ENCODE results near the gene MIPOL1.

- TF ChIP-seq, protein P1, sequence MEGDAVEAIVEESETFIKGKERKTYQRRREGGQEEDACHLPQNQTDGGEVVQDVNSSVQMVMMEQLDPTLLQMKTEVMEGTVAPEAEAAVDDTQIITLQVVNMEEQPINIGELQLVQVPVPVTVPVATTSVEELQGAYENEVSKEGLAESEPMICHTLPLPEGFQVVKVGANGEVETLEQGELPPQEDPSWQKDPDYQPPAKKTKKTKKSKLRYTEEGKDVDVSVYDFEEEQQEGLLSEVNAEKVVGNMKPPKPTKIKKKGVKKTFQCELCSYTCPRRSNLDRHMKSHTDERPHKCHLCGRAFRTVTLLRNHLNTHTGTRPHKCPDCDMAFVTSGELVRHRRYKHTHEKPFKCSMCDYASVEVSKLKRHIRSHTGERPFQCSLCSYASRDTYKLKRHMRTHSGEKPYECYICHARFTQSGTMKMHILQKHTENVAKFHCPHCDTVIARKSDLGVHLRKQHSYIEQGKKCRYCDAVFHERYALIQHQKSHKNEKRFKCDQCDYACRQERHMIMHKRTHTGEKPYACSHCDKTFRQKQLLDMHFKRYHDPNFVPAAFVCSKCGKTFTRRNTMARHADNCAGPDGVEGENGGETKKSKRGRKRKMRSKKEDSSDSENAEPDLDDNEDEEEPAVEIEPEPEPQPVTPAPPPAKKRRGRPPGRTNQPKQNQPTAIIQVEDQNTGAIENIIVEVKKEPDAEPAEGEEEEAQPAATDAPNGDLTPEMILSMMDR (IDR thresholded peaks at IDR 0.05), result no peak
- TF ChIP-seq POLR2A (IDR thresholded peaks at IDR 0.05), result no peak
These were observed 203.4 kb downstream of the MIPOL1 start for GRCh38 chr14:37401093-37401492.
